Erythroblast (primary cell): ENCODE measurements around the gene LIME1.
"Not testable (repeated sequence)": the region's sequence is repeated elsewhere in the genome, so short reads cannot be mapped to it uniquely, and the experiment has no call there.

Experiments
- DNase-seq, 2 experiments: peaks; one replicate each; lab custom pipeline; 2025; lab: John Stamatoyannopoulos, UW
- GATA1 ChIP-seq: IDR thresholded peaks from 2 replicates; pipeline ENCODE4 v1.6.1; 2011; ENCODE audit warnings: low read depth, mild to moderate bottlenecking, control low read depth, low read length, moderate library complexity
- POLR2A ChIP-seq: IDR thresholded peaks from 2 replicates; pipeline ENCODE4 v1.6.1; 2011; ENCODE audit warnings: mild to moderate bottlenecking, low read length

LIME1 gene

DNA sequence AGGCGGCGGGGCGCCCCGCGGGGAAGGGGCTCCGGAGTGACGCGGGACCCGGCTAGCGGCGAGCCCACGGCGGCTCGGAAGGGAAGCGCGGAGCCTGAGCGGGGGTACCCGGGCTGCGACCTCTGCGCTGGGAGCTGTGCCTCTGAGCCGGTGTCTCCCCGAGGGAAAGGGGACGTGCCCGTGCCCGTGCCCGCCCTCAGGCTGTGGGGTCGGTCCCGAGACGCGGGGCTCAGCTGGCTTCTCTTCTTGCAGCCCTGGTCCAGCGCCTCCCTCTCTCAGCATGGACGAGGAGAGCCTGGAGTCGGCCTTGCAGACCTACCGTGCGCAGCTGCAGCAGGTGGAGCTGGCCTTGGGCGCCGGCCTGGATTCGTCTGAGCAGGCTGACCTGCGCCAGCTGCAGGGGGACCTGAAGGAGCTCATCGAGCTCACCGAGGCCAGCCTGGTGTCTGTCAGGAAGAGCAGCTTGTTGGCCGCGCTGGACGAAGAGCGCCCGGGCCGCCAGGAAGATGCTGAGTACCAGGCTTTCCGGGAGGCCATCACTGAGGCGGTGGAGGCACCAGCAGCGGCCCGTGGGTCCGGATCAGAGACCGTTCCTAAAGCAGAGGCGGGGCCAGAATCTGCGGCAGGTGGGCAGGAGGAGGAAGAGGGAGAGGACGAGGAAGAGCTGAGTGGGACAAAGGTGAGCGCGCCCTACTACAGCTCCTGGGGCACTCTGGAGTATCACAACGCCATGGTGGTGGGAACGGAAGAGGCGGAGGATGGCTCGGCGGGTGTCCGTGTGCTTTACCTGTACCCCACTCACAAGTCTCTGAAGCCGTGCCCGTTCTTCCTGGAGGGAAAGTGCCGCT is 27.9 kb upstream of the LIME1 start:
- DNase-seq = peak; percentile 31 to 53
- no peak for TF ChIP-seq POLR2A
- no peak for TF ChIP-seq GATA1

DNA sequence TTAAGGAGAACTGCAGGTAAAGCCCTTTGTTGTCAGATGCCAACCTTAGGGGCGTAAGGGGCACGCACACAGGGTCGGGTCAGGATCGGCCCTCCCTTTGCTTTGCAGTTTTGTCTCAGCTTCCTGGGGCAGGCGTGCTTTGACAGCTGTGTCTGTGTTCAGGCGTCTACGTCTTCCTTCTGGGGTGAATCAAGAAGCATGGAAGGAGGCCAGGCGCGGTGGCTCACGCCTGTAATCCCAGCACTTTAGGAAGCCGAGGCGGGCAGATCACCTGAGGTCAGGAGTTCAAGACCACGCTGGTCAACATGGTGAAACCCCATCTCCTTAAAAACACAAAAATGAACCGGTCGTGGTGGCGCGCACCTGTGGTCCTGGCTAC is 27.3 kb upstream of the LIME1 start:
- TF ChIP-seq GATA1 = no peak

DNA sequence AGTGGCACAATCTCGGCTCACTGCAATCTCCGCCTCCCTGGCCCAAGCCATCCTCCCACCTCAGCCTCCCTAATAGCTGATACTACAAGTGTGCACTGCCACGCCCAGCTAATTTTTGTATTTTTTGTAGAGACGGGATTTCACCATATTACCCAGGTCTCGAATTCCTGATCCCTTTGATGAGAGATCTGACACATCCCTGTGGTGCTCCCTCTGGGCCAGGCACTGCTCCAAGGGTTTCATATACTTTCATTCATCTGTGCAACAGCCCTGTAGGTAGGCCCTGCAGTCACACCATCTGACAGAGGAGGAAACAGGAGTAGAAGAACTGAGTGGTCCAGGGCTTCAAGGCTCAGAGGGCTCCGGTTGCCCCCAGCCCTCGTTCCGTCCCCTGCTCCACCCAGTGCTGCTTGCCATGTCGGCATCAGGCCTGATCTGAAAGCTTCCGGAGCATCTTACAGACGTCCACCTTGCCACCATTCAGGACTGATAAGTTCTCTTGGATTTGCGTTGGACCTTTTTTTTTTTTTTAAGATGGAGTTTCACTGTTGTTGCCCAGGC is 25.3 kb upstream of the LIME1 start:
- no peak for DNase-seq
- TF ChIP-seq GATA1 (no peak), POLR2A (no peak)

More for the DNA sequence above, 27.3 kb upstream of the LIME1 start:
- DNase-seq = no peak

DNA sequence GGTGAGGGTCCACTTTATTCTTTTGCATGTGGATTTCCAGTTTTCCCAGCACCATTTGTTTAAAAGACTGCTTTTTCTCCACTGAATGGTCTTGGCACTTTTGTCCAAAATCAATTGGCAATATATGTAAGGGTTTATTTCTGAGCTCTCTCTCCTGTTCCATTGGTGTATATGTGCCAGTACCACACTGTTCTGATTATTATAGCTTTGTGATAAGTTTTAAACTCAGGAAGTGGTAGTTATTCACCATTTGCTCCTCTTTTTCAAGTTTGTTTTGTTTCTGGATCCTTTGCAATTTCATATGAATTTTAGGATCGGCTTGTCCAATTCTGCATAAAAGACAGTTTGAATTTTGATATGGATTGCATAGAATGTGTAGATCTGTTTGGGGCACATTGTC is 24.3 kb upstream of the LIME1 start:
- no peak for DNase-seq
- no peak for TF ChIP-seq GATA1
- TF ChIP-seq POLR2A = no peak

DNA sequence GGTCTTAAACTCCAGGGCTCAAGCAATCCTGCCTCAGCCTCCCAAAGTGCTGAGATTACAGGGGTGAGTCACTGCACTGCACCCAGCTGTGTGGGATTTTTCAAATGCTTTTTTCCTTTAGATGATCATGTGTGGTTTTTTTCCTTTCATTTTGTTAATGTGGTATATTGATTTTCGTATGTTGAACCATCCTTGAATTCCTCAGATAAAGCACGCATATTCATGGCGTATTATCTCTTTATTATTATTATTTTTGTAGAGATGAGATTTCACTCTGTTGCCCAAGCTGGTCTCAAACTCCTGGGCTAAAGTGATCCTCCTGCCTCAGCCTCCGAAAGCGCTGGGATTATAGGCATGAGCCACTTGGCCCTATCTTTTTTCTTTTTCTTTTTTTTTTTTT is 21.6 kb upstream of the LIME1 start:
- DNase-seq = no peak
- no peak for TF ChIP-seq POLR2A
- no peak for TF ChIP-seq GATA1

DNA sequence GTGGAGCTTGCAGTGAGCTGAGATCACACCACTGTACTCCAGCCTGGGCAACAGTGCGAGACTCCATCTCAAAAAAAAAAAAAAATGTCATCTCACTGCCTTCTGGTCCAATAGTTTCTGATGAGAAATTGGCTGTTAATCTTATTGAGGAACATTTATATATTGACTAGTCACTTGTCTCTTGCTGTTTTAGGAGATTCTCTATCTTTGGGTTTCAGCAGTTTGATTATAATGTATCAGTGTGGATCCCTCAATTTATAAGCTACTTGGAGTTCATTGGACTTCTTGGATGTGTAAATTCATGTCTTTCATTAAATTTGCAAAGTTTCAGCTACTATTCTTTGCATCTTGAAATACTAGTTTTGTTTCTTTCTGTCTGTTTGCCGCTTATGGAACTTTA is 17.5 kb upstream of the LIME1 start:
- TF ChIP-seq GATA1 (no peak), POLR2A (no peak)
- DNase-seq = peak in 1 of 2 experiments; percentile 28

DNA sequence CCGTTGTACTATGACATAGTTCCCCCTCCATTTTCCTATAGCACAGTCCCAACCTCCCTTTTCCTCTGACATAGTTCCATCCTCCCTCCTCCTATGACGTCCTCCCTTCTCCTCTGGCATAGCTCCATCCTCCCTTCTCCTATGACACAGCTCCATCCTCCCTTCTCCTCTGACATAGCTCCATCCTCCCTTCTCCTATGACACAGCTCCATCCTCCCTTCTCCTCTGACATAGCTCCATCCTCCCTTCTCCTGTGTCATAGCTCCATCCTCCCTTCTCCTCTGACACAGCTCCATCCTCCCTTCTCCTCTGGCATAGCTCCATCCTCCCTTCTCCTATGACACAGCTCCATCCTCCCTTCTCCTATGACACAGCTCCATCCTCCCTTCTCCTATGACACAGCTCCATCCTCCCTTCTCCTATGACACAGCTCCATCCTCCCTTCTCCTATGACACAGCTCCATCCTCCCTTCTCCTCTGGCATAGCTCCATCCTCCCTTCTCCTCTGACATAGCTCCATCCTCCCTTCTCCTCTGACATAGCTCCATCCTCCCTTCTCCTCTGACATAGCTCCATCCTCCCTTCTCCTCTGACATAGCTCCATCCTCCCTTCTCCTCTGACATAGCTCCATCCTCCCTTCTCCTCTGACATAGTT is 13.4 kb upstream of the LIME1 start:
- not testable (repeated sequence) for DNase-seq

DNA sequence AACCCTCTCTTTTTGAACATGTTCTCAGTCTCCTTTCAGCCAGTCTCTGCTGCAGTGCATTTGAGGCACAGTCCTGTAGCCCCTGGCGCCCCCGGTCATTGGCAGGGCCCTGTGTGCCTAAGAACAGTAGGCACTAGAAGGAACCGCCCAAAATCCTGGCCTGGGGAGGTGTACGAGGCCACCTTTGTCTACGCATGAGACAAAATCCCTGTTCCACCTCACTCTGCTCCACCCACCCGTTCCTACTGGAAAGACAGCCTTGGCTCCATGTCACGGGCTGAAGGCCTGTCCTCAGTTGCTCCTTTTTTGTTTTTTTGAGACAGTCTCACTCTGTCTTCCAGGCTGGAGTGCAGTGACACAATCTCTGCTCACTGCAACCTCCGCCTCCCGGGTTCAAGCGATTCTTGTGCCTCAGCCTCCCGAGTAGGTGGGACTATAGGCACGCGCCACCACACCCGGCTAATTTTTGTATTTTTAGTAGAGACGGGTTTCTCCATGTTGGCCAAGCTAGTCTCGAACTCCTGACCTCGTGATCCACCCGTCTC is 6.2 kb upstream of the LIME1 start:
- DNase-seq = not testable (repeated sequence)

DNA sequence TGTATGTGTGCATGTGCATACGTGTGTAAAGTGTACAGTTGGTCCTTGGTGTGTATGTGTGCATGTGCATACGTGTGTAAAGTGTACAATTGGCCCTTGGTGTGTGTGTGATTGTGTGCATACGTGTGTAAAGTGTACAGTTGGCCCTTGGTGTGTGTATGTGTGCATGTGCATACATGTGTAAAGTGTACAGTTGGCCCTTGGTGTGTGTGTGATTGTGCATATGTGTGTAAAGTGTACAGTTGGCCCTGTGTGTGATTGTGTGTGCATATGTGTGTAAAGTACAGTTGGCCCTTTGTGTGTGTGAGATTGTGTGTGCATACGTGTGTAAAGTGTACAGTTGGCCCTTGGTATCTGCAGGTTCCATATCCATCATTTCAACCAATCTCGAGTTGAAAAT is 5.1 kb upstream of the LIME1 start:
- TF ChIP-seq POLR2A = no peak
- TF ChIP-seq GATA1 = no peak
- no peak for DNase-seq

DNA sequence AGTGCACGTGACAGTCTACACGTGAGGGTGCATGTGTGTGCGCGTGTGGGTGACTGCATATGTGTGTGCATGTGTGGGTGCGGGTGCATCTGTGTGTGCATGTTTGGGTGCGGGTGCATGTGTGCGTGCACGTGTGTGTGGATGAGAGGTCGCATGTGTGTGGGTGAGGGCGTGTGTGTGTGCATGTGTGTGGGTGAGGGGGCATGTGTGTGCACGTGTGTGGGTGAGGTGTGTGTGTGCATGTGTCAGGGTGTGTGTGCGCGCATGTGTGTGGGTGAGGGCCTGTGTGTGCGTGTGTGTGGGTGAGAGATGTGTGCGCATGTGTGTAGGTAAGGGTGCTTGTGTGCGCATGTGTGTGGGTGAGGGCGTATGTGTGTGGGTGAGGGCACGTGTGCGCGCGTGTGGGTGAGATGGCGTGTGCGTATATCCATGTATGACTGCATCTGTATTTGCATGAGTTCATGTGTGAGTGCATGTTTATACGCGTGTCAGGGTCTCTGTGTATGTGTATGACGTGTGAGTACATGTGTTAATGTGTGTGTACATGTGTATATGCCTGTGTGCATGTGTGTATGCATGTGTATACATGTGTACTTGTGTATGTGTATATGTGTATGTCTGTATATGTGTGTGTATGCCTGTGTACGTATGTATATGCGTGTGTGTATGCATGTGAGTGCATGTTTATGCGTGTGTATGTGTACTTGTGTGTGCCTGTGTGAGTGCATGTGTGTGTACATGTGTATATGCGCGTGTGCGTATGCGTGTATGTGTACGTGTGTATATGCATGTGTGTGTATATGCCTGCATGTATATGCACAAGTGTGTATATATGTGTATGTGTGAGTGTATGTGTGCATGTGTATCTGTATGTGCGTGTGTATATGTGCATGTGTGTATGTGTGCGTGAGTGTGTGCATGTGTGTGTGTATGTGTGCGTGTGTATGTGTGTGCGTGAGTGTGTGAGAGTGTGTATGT is 4.1 kb upstream of the LIME1 start:
- no peak for TF ChIP-seq GATA1
- TF ChIP-seq POLR2A = no peak
- DNase-seq = no peak

DNA sequence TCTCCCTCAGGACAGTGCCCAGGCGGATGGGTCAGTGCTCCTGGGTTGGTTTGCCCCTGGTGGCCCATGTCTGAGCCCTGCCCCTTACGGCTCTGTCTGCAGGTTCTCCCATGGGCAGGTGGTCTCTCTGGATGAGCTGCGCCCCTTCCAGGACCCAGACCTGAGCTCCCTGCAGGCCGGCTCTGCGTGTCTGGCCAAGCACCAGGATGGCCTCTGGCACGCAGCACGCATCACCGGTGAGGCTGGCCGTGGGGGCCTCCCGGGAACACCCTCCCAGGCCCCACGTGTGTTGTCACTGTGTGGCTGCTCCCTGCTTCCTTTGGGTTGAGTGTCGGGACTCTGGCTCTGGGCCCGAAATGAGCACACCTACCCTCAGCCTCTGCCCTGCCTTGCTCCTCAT is 3.3 kb upstream of the LIME1 start:
- TF ChIP-seq POLR2A = no peak
- no peak for TF ChIP-seq GATA1
- DNase-seq = no peak

DNA sequence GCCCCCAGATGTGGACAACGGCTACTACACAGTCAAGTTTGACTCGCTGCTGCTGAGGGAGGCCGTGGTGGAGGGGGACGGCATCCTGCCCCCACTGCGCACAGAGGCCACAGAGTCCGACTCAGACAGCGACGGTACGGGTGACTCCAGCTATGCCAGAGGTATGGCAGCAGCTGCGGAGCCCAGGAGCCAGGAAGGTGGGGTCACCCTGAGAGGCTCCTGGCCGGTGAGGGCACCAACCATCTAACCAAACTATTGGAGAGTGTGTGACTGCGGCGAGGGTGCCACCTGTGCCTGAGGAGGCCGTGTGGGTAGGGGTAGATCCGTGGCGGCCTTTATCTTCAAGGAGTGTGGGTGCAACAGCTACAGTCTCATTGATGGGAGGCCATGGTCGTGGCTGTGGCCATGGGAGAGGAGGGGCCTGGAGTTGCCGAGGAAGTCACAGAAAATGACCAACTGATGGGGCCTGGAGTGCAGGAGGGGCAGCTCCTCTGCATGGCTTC is 2.8 kb upstream of the LIME1 start:
- DNase-seq = no peak
- TF ChIP-seq POLR2A (no peak), GATA1 (no peak)

DNA sequence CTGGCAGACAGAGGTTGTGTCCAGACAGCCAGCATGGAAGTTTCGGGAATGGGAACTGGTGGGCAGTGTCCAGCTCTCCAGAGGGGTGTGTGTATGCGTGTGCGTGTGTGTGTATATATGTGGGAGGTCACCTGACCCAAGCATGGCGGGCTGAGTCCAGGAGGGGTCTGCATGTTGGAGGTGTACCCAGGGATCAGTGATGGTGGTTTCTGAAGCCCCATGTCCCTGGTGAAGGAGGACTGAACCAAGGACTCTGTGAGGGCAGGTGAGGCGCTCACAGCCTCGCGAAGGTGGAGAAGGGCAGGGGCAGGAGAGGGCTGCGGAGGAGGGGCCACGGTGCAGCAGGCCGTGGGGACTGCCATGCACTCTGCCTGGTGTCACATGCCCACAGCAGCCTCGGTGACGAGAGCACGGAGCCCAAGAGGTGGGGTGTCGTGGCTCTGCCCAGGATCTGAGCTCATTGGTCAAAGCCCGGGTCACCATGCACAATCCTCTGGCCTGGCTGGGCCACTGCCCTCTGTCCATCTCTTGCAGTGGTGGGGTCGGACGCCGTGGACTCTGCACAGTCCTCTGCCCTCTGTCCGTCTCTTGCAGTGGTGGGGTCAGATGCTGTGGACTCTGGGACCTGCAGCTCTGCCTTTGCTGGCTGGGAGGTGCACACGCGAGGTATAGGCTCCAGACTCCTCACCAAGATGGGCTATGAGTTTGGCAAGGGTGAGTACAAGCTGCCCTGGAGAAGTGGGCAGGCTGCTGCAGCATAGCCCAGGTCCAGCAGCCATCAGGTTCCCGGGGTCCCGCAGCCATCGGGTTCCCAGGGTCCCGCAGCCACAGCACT is 2.1 kb upstream of the LIME1 start:
- no peak for DNase-seq

More for the DNA sequence above, 2.1 kb upstream of the LIME1 start:
- no peak for TF ChIP-seq POLR2A
- TF ChIP-seq GATA1 = no peak
